Heart left ventricle (tissue), 16 donors: ENCODE measurements around the gene CLSTN2. TPM values are rescaled to one million over a fixed set of nuclear protein-coding genes. Genes with fewer than 3 reads are reported as not detected.

Source experiments
- ATAC-seq, 4 donors: fragments of 200-7000 bp; cut with Tn5 transposase; one replicate each; pipeline ENCODE4 v1.9.1; 2020 to 2022; ENCODE audit warnings: moderate library complexity in 4 of 4, mild to moderate bottlenecking in 3 of 4, moderate number of reproducible peaks in 1 of 4
- DNase-seq, 5 donors: peaks; one replicate each; pipeline ENCODE4 v3.0.0-alpha.2; 2020
- H3K27ac ChIP-seq, 12 donors: fragments of 200-600 bp; sonication (generic) in 4 of 12; one replicate each; pipeline versions ENCODE4 v1.5.0 to v1.8.0; 2016 to 2022; ENCODE audit warnings: mild to moderate bottlenecking in 2 of 12
- H3K27me3 ChIP-seq, 9 donors: fragments of 200-600 bp; sonication (generic) in 2 of 9; one replicate each; pipeline versions ENCODE4 v1.5.1 to v1.8.0; 2016 to 2022; ENCODE audit warnings: mild to moderate bottlenecking in 3 of 9
- H3K36me3 ChIP-seq, 9 donors: fragments of 200-600 bp; sonication (generic) in 2 of 9; one replicate each; pipeline versions ENCODE4 v1.5.0 to v1.8.0; 2018 to 2022; ENCODE audit warnings: mild to moderate bottlenecking in 2 of 9
- H3K4me1 ChIP-seq, 12 donors: fragments of 200-600 bp; sonication (generic) in 4 of 12; one replicate each; pipeline versions ENCODE4 v1.5.0 to v1.8.0; 2016 to 2022; ENCODE audit warnings: mild to moderate bottlenecking in 3 of 12
- H3K4me3 ChIP-seq, 12 donors: fragments of 200-600 bp; sonication (generic) in 4 of 12; one replicate each; pipeline versions ENCODE4 v1.5.0 to v1.8.0; 2017 to 2022; ENCODE audit warnings: mild to moderate bottlenecking in 9 of 12, moderate library complexity in 4 of 12
- H3K9me3 ChIP-seq, 12 donors: fragments of 200-600 bp; sonication (generic) in 4 of 12; one replicate each; pipeline versions ENCODE4 v1.5.0 to v1.8.0; 2016 to 2022; ENCODE audit warnings: mild to moderate bottlenecking in 1 of 12
- CTCF ChIP-seq, 12 donors: fragments of 200-600 bp; sonication (generic) in 4 of 12; IDR thresholded peaks; one replicate each; pipeline versions ENCODE4 v1.5.0 to v1.8.0; 2018 to 2022; ENCODE audit warnings: antibody characterized with exemption in 12 of 12, mild to moderate bottlenecking in 5 of 12
- POLR2A ChIP-seq, 2 donors: fragments of 450-650 bp; IDR thresholded peaks; one replicate each; pipeline ENCODE4 v1.6.1; 2017; ENCODE audit warnings: antibody characterized with exemption in 2 of 2, mild to moderate bottlenecking in 2 of 2, moderate library complexity in 2 of 2
- WGBS, 4 donors: extraction: QIAGEN DNeasy Blood & Tissue Kit in 2 of 4; methylation state at CpG; one replicate each; pipeline versions ENCODE4 v1.1.5 to v1.1.7; 2013 to 2018; 5-methylcytosine and 5-hydroxymethylcytosine counted together
- intact Hi-C, 10 donors: fragments of 100-400 bp; cut with DNase I; formaldehyde crosslinking; loops; one replicate each; pipeline versions ENCODE4 v1.11.1 to v1.14.2; 2022
- polyA plus RNA-seq, 2 donors: library from polyadenylated mRNA; stranded (reverse); fragments of 200-250 nt; gene quantifications; one replicate each; pipeline ENCODE4 v1.2.3, GENCODE V29; 2013
- total RNA-seq, 9 donors: library from RNA; depleted of rRNA in 2 of 9; stranded (reverse); fragments of >200 nt in 2 of 9; fragmentation: NEBNext Ultra II Directional in 3 of 9; extraction: Animal tissue kit (Norgen Biotek cat#: 25700) in 3 of 9; gene quantifications; one replicate each; pipeline versions ENCODE4 v1.1.0 to v1.2.4, GENCODE V29; 2016 to 2023
- donor health status: ischemic (EF 13 %, LVEDD 7.1; RV severe dilation, severe dysfunction).
- donor health status: healthy with polysubstance abuse.
- donor health status: DM: no; HTN: yes; CAD: no.
- donor health status: DM: no; HTN: no; CAD: no.
- donor health status: ischemic (EF 25% LVEDD 6.9; RV normal size, moderate dysfunction).
- donor health status: ischemic (EF 25% LVEDD 5.7; RV mildly dilated, moderate dysfunction).
- donor health status: healthy.
- donor health status: DM: yes; HTN: yes; CAD: no.
- donor health status: ischemic (EF 35%, LVEDD 5.7; RV mildly dilated, moderate dysfunction).
- donor health status: nonischemic (EF 11% LVEDD 7.7; RV severe dilation, severe dysfunction).
- donor health status: DM: yes; HTN: yes; CAD: no.
- donor health status: PGD.
- donor health status: ischemic (EF 29% LVEDD 5.4; RV normal size, mild dysfunction).
- donor health status: nonischemic (EF 23%, LVEDD 6.1; RV moderate dilation, normal function).

Gene CLSTN2
- total and polyA plus RNA-seq, 11 donors: 0.69 to 7.6 (median 3.9) TPM

DNA sequence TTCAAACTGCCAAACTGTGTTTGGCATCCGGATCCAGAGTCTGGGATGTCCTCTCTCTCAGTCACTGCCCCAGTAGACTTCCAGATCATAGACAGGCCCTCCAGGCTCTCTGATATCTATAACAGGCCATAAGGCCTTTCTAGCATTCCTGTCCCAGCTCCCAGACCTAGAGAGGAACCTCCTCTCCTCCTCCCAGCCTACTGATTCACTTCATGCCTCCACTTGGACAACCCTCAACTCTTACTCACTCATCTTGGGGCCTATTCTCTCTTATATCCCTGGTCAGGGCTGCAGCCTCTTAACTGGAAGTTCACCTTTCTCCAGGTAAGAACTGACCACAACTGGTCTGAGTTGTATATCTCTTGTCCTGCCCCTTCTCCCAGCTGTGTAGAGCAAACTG lies 489.2 kb downstream of the CLSTN2 start:
- H3K4me1 ChIP-seq: peaks cover 0 to 22% (median 9%) of the 10 kb centered on the region in 12 donors
- DNase-seq: no peak
- 75 to 100% (median 77%) methylated on average over 1 of the region's 1 CpG for WGBS, 4 donors
- TF ChIP-seq CTCF (IDR thresholded peaks at IDR 0.05) (no peak), POLR2A (IDR thresholded peaks at IDR 0.05) (no peak)
- intact Hi-C loops: no loop called here
- no peak overlapping the region for H3K4me3 ChIP-seq
- H3K9me3 ChIP-seq: no peaks in the 10 kb centered on the region
- ATAC-seq: no peak
- no peaks in the 10 kb centered on the region for H3K27me3 ChIP-seq
- no peak overlapping the region for H3K27ac ChIP-seq
- no peaks in the 10 kb centered on the region for H3K36me3 ChIP-seq

DNA sequence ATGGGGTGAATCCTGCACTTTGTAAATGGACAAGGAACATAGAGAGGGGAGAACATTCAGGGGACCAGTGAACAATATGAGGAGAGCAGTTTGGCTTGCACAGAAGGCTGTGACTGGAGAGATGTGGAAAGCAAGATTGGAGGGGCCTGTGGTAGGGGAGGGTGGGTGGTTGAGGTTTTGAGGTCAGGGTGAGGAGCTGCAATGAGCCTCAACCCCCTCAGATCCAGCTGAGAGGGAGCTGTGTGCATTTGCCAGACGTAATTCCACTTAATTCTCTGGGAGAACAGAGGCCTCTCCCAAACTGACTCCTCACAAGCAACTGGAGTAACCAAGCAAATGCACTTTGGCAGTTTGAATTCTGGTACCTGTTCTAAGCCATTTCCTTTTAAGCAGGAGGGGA lies 489.7 kb downstream of the CLSTN2 start:
- peaks cover 0 to 22% (median 9%) of the 10 kb centered on the region in 12 donors for H3K4me1 ChIP-seq
- no peak for ATAC-seq
- H3K27me3 ChIP-seq: no peaks in the 10 kb centered on the region
- intact Hi-C loops: no loop called here
- 75 to 88% (median 83%) methylated on average over 1 of the region's 1 CpG for WGBS, 4 donors
- no peaks in the 10 kb centered on the region for H3K36me3 ChIP-seq
- no peak overlapping the region for H3K27ac ChIP-seq
- TF ChIP-seq POLR2A (IDR thresholded peaks at IDR 0.05) (no peak), CTCF (IDR thresholded peaks at IDR 0.05) (no peak)
- no peak overlapping the region for H3K4me3 ChIP-seq
- DNase-seq: no peak
- no peaks in the 10 kb centered on the region for H3K9me3 ChIP-seq

- ATAC-seq (no peak), DNase-seq (no peak)
- H3K27me3 ChIP-seq: no peaks in the 10 kb centered on the region
- intact Hi-C loops: no loop called here
- no peak for TF ChIP-seq POLR2A (IDR thresholded peaks at IDR 0.05)
- no peak for TF ChIP-seq CTCF (IDR thresholded peaks at IDR 0.05)
- H3K36me3 ChIP-seq: no peaks in the 10 kb centered on the region
- no peak overlapping the region for H3K4me3 ChIP-seq
- no peaks in the 10 kb centered on the region for H3K9me3 ChIP-seq
- H3K4me1 ChIP-seq: peaks cover 0 to 10% (median 0%) of the 10 kb centered on the region in 12 donors
- WGBS, 4 donors: 95 to 98% (median 97%) methylated on average over 1 of the region's 1 CpG
- no peak overlapping the region for H3K27ac ChIP-seq
Observed at GRCh38 chr3:140427786-140428185, 492.8 kb downstream of the CLSTN2 start.

DNA sequence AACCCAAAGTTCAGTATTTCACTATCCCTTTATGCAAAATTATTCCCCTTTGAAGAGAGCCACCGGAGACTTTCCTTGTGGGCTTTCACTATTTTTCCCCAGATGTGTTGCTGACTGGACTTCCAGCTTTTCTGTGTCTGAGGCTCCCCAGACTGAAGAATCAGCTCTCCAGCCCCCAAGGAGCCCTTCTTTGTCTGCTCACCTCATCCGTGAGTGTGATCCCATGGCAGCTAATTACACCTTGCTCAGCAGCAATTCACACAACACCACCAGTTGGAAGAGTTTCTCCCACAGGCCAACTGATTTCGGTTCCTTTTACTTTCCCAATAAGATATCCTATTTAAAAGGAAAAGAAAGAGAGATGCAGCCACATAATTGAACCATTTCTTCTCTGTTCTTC lies 493.4 kb downstream of the CLSTN2 start:
- H3K27me3 ChIP-seq: no peaks in the 10 kb centered on the region
- intact Hi-C loops: no loop called here
- H3K4me1 ChIP-seq: peaks cover 0 to 6% (median 0%) of the 10 kb centered on the region in 12 donors
- TF ChIP-seq CTCF (IDR thresholded peaks at IDR 0.05): no peak
- no peak for TF ChIP-seq POLR2A (IDR thresholded peaks at IDR 0.05)
- no peak overlapping the region for H3K27ac ChIP-seq
- DNase-seq (no peak), ATAC-seq (no peak)
- no peaks in the 10 kb centered on the region for H3K9me3 ChIP-seq
- H3K4me3 ChIP-seq: no peak overlapping the region
- no peaks in the 10 kb centered on the region for H3K36me3 ChIP-seq
- 57 to 87% (median 73%) methylated on average over 3 of the region's 3 CpGs for WGBS, 4 donors
